Measurements from ENCODE around the gene EEF1B2.
"Not testable (repeated sequence)": the region's sequence is repeated elsewhere in the genome, so short reads cannot be mapped to it uniquely, and the experiment has no call there.

EEF1B2 gene

GRCh38 chr2:206168230-206168629 is 8.5 kb downstream of the EEF1B2 start:
- DNase-seq: not testable (repeated sequence)

- not testable (repeated sequence) for DNase-seq
Observed at GRCh38 chr2:206171624-206172397, 12.1 kb downstream of the EEF1B2 start.

- DNase-seq: no peak
Observed at GRCh38 chr2:206173147-206173546, 13.5 kb downstream of the EEF1B2 start.

GRCh38 chr2:206176121-206176520 is 16.4 kb downstream of the EEF1B2 start:
- no peak for DNase-seq

GRCh38 chr2:206176901-206177300 is 17.2 kb downstream of the EEF1B2 start:
- no peak for DNase-seq

DNA sequence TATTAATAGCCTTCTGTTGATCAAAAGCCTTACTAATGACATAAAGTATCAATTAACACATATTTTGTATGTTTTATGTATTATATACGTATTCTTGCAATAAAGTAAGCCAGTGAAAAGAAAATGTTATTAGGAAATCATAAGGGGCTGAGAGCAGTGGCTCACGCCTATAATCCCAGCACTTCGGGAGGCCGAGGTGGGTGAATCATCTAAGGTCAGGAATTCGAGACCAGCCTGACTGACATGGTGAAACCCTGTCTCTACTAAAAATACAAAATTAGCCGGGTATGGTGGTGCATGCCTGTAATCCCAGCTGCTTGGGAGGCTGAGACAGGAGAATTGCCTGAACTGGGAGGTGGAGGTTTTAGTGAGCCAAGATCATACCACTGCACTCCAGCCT is 21.8 kb downstream of the EEF1B2 start:
- DNase-seq: not testable (repeated sequence)

DNA sequence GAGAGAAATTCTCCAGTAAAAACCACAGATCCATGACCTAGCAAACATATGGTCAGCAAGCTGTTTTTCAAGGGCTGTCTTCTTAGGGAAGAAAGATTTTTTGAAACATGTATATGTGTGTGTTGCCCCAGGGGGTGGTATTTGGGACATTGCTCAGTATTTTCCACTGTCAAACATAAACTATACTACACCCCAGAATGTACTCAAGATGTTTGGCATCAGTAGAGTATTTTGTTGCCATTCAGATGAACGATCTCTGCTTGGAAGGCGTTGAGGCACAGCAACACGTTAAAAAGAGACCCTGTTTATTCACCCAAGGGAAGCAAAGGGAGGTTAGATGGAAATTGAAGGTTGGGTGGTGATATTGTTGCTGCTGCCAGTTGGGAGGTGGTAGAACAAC is 30.0 kb downstream of the EEF1B2 start:
- no peak for DNase-seq

DNA sequence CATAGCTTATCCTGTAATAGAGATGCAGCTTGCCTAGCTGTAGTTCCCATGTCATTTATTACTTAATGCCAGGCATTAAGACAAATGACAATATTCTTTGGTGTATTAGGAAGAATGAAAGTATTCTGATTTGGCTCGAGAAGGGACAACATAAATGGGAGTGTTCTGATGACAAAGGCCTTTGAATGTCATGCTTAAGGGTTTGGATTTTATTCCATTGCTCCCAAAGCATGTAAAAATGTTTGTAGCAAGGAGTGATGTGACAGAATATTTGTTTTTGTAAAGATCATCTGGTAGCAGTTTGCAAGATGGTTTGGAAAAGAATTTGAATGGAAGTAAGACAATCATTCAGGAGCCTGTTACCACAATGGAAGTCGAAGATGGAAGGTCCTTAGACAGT is 30.4 kb downstream of the EEF1B2 start:
- no peak for DNase-seq

- no peak for DNase-seq
Observed at GRCh38 chr2:206190689-206191088, 31.0 kb downstream of the EEF1B2 start.

GRCh38 chr2:206192157-206192556 is 32.5 kb downstream of the EEF1B2 start:
- no peak for DNase-seq

DNA sequence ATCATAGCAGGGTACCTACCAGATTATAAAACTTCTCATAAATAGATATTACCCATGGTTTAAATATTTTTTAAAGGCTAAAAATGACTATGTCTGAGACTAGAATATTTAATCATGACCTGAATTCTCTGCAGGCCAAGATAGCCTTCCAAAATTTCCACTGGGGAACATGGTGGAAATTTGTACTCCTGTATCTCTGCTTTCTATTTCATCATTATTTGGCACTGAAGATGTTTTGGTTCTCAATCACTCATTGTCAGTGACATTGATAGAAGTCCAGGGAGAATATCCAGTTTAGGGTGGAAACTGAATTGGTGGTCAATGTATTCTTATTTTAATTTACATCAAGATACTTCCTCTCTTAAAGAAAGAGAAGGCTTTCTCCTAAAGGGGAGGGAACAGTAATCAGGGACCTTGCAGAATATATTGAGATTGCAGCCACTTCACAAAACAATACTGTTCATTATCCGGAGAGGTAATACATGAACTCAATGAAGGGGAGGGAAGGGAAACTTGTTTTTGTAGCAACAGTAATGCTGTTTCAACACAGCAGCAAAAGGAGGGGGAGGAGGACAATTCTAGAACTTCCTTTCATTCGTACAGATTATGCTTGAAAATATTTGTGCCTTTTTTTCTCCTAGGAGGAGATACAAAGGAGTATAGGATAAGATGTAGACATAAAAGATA is 34.1 kb downstream of the EEF1B2 start:
- no peak for DNase-seq

DNA sequence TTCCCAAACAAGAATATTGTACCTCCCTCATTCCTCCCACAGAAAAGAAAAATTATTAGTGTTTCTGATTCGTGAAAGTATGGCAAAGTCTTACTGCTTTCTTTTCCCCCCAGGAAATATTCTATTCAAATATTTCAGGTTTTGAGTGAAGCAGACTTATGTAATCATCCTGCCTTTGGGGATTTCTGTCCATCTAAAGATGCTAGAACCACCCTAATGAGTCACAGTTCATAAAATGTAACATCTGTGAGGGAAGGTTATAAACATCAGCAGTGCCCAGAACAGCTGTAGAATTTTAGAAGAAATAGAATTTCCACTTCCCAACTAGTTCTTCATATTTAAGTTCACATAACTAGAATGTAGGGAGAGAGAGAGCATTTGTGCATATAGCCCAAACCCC is 39.0 kb downstream of the EEF1B2 start:
- no peak for DNase-seq

DNA sequence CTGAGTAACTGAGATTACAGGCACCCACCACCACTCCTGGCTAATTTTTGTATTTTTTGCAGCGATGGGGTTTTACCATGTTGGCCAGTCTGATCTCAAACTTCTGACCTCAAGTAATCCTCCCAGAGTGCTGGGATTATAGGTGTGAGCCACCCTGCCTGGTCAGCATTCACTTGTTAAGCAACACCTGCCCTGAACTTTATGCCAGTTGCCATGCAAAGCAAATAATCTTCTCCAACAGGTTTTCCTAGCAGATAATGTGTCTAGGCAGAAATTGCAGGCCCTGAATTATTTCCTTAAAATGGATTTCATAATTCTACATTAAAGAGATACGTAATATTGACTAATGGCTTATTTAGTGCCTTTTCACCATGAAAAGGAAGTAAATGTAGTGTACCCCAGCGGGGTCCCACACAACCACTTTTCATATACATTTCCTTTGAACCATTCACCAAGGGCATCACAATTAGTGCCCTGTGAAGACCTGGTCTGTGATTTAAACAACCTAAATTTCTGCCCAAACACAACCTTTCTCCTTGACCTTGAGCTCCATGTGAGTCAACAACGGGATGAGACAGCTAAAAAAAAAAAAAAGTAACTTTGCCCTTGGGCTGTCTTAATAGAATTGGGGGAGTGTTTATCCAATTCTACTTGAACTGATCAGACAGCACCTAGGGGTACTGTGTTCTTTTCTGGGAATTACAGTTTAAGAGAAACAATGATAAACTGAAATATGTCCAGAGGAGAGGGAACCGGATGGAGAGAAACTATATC is 41.6 kb downstream of the EEF1B2 start:
- DNase-seq: no peak

DNA sequence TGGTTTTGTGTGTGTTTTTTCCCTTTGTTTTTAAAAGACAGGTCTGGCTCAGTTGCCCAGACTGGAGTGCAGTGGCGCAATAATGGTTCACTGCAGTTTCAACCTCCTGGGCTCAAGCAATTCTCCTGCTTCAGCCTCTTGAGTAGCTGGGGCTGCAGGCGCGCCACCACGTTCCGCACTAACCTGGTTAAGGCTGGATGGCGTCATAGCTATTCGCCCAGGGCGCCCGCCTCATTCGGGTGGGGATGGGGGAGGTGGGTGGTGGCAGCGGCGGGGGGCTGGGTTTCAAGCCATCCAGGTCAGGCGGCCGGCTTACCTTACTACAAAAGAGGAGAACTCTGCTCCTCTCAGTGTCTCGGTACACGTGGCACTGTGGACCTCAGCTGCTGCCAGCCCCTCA is 42.8 kb downstream of the EEF1B2 start:
- DNase-seq: no peak

GRCh38 chr2:206203331-206203730 is 43.6 kb downstream of the EEF1B2 start:
- DNase-seq: no peak

DNA sequence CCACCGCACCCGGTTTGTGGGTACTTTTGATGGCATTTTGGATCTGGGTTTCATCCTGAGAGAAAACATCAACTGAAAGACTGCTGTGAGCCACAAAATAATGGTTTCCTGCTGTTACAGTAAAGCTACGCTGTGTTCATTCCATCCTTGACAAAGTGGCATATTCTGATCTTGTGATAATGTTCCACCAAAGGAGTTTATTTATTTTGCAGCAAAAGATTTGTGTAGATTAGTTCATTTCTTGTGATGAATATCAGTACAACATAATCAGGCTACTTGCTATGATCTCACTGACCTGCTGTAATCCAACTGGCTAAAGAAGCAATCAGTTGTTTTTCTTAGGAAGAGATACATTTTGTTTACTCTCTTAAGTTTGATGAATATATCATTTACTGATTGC is 45.0 kb downstream of the EEF1B2 start:
- no peak for DNase-seq

DNA sequence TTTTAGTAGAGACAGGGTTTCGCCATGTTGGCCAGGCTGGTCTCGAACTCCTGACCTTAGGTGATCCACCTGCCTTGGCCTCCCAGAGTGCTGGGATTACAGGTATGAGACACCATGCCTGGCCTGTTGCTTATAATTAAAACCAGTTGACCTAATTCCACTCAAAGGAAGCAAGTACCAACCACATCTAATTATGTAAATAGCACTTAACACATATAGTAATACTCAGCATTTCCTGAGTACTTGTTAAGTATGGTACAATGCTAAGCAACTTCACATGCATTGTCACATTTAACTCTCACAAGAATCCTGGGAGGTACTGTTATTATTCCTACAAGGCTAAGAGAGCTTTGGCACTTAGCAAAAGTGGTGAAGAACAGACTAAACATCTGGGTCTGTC is 47.6 kb downstream of the EEF1B2 start:
- not testable (repeated sequence) for DNase-seq

GRCh38 chr2:206208900-206209299 is 49.2 kb downstream of the EEF1B2 start:
- no peak for DNase-seq

DNA sequence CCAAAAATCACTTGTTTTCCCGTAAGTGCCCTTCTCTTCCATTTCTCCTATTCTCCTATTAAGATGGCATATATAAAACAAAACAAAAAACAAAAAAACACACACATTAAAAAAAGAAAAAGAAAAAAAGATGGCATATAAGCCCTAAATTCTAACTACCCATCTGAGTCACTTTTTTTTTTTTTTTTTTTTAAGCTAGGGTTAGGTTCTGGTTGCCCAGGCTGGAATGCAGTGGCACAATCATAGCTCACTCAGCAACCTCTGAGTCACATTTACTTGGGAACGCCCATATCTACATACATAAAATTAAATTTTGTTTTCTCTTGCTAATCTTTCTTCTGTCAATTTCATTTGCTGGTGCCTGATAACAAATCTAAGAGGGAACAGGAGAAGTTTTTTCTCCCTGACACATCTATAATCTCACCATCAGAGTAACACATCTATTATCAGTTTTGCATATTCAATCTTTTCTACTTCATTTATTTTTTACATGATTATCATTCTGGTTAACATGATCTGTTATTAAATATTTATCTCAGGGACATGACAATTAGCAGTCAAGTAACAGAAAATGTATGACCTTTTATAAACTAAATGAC is 52.1 kb downstream of the EEF1B2 start:
- DNase-seq: no peak

Data from left hindlimb (tissue), 1 donor.